Pancreas (tissue), 10 donors: ENCODE measurements around the gene MYOM1. TPM values are rescaled to one million over a fixed set of nuclear protein-coding genes. Genes with fewer than 3 reads are reported as not detected.
A peak's percentile ranks its signal among the peaks of the same experiment; 100 is the strongest.

Source experiments
- ATAC-seq, 4 donors: fragments of 200-7000 bp; cut with Tn5 transposase; one replicate each; pipeline versions ENCODE4 v1.8.0 to v1.9.1; 2020; ENCODE audit warnings: mild to moderate bottlenecking in 4 of 4, moderate library complexity in 4 of 4
- DNase-seq, 6 donors: peaks; one replicate each; pipeline ENCODE4 v3.0.0-alpha.2; 2020
- FAIRE-seq: peaks from 2 replicates; lab custom pipeline; 2012; peaks lifted over from hg19 to GRCh38; lab: Jason Lieb, UNC
- H3K27ac ChIP-seq, 4 donors: fragments of 200-600 bp; sonication (generic); 1 replicate in 3 of 4; 2 replicates in 1 of 4; pipeline versions ENCODE4 v1.5.0 to v1.8.0; 2020
- H3K27me3 ChIP-seq, 4 donors: fragments of 200-600 bp; one replicate each; pipeline ENCODE4 v1.8.0; 2021
- H3K36me3 ChIP-seq, 3 donors: fragments of 200-600 bp; sonication (generic) in 1 of 3; one replicate each; pipeline versions ENCODE4 v1.5.0 to v1.8.0; 2020 to 2021
- H3K4me1 ChIP-seq, 3 donors: fragments of 200-600 bp; one replicate each; pipeline ENCODE4 v1.8.0; 2021
- H3K4me3 ChIP-seq, 4 donors: fragments of 200-600 bp; sonication (generic) in 2 of 4; one replicate each; pipeline versions ENCODE4 v1.5.0 to v1.8.0; 2020 to 2021
- H3K9me3 ChIP-seq, 4 donors: fragments of 200-600 bp; one replicate each; pipeline ENCODE4 v1.8.0; 2021
- CTCF ChIP-seq, 4 donors: fragments of 200-600 bp; sonication (generic) in 3 of 4; IDR thresholded peaks; one replicate each; pipeline versions ENCODE4 v1.5.0 to v1.8.0; 2021; ENCODE audit warnings: antibody characterized with exemption in 4 of 4
- WGBS, 2 donors: extraction: QIAGEN DNeasy Blood & Tissue Kit; methylation state at CpG; one replicate each; pipeline ENCODE4 v1.1.7; 2013; 5-methylcytosine and 5-hydroxymethylcytosine counted together
- intact Hi-C, 3 donors: fragments of 100-400 bp; cut with DNase I; formaldehyde crosslinking; loops; one replicate each; pipeline versions ENCODE4 v1.11.1 to v1.14.2; 2022
- polyA plus RNA-seq, 2 donors: library from polyadenylated mRNA; stranded (reverse); fragments of 200-250 nt; gene quantifications; one replicate each; pipeline ENCODE4 v1.2.3, GENCODE V29; 2013
- total RNA-seq, 6 donors: library from RNA; stranded (reverse); fragmentation: NEBNext Ultra II Directional in 4 of 6; extraction: Animal tissue kit (Norgen Biotek cat#: 25700) in 4 of 6; gene quantifications; one replicate each; pipeline versions ENCODE4 v1.2.1 to v1.2.4, GENCODE V29; 2021 to 2023
- donor health status: healthy with polysubstance abuse.
- donor health status: DM: no; HTN: no; CAD: no; lungs with moderate emphysema.
- donor health status: DM: no; HTN: no; CAD: no.
- donor health status: control.
- donor health status: control.
- donor health status: Bipolar disorder and iron deficiency.
- donor health status: DM: yes; HTN: yes; CAD: no.
- donor health status: DM: no; HTN: no; CAD: no.
- donor health status: DM: no; HTN: no; CAD: no.
- donor health status: DM: yes; HTN: yes; CAD: no.

MYOM1 gene
- total and polyA plus RNA-seq, 8 donors = 4.7 to 18.2 (median 14.2) TPM

- H3K4me1 ChIP-seq = peaks cover 10 to 15% (median 13%) of the 10 kb centered on the region in 3 donors
- WGBS, 2 donors = 60 to 63% methylated on average over 2 of the region's 2 CpGs
- TF ChIP-seq CTCF (IDR thresholded peaks at IDR 0.05) = no peak
- DNase-seq (no peak), ATAC-seq (no peak), FAIRE-seq (no peak)
- intact Hi-C loops = no loop called here
- no peaks in the 10 kb centered on the region for H3K27me3 ChIP-seq
- H3K4me3 ChIP-seq = no peak overlapping the region
- no peak overlapping the region for H3K27ac ChIP-seq
- no peaks in the 10 kb centered on the region for H3K36me3 ChIP-seq
- no peaks in the 10 kb centered on the region for H3K9me3 ChIP-seq
Observed at GRCh38 chr18:3042379-3042778, 177.4 kb downstream of the MYOM1 start.

- no peaks in the 10 kb centered on the region for H3K36me3 ChIP-seq
- H3K27ac ChIP-seq = no peak overlapping the region
- no peak for TF ChIP-seq CTCF (IDR thresholded peaks at IDR 0.05)
- H3K27me3 ChIP-seq = no peaks in the 10 kb centered on the region
- no peak for FAIRE-seq
- intact Hi-C loops = no loop called here
- H3K4me3 ChIP-seq = no peak overlapping the region
- ATAC-seq = no peak
- WGBS, 2 donors = 88 to 93% methylated on average over 5 of the region's 5 CpGs
- H3K4me1 ChIP-seq = peaks cover 10 to 18% (median 13%) of the 10 kb centered on the region in 3 donors
- no peak for DNase-seq
- no peaks in the 10 kb centered on the region for H3K9me3 ChIP-seq
Observed at GRCh38 chr18:3041843-3042242, 177.9 kb downstream of the MYOM1 start.

DNA sequence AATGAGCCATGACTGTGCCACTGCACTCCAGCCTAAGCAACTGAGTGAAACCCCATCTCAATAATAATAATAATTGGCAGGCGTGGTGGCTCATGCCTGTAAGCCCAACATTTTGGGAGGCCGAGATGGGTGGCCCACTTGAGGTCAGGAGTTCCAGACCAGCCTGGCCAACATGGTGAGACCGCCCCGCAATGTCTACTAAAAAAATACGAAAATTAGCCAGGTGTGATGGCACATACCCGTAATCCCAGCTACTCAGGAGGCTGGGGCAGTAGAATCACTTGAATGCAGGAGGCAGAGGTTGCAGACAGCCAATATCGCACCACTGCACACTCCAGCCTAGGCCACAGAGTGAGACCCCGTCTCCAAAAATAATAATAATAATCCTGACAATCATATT is 178.9 kb downstream of the MYOM1 start:
- H3K27me3 ChIP-seq = no peaks in the 10 kb centered on the region
- DNase-seq = no peak
- no peak for FAIRE-seq
- no peaks in the 10 kb centered on the region for H3K36me3 ChIP-seq
- H3K9me3 ChIP-seq = no peaks in the 10 kb centered on the region
- TF ChIP-seq CTCF (IDR thresholded peaks at IDR 0.05) = no peak
- no peak overlapping the region for H3K27ac ChIP-seq
- peaks cover 10 to 18% (median 13%) of the 10 kb centered on the region in 3 donors for H3K4me1 ChIP-seq
- intact Hi-C loops = no loop called here
- no peak overlapping the region for H3K4me3 ChIP-seq
- WGBS, 2 donors = 90 to 94% methylated on average over 8 of the region's 8 CpGs
- ATAC-seq = no peak

DNA sequence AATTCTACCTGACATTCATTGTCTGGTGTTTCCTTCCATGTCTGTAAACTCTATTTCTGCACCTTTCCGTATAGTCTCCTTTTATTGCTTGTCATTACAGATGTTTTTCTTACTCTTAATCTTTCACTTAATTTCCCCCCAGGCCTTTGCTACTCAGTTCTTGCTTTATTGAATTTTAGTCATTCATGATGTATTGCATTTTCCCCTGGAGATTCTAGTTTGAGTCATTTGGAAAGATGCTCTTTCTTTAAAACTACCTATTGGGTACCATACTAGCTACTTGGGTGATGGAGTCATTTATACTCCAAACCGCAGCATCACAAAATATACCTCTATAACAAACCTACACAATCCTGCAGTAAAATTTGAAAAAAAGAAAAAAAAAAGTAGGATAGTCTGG is 179.6 kb downstream of the MYOM1 start:
- TF ChIP-seq CTCF (IDR thresholded peaks at IDR 0.05) = no peak
- FAIRE-seq = no peak
- intact Hi-C loops = no loop called here

DNA sequence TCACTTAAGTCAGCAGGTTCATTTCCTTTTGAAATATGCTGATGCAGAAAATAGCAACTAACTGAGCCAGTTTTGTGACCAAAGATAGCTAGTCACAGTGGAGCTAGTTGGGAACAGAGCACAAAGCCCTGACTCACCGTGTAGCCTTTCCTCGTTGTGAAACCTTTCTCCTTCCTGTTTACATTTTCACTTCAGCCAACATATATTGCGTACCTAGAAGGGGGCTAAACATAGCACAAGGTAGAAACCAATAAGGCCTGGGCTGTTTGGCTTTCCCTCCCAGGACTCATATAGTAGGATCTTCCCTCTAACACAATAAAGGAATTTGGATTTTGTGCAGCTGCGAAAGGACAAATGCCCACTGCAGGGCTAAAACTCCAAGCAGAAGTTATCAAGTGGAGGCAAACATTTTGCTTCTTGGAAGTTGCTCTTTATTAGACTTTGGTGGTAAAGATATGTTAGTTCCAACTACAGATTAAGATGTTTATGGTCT is 182.3 kb downstream of the MYOM1 start:
- 29% methylated on average over 4 of the region's 4 CpGs for WGBS, 2 donors
- intact Hi-C loops = no loop called here
- Histone ChIP-seq H3K27me3 (no peaks in the 10 kb centered on the region), H3K27ac (peak overlapping the region in 2 of 4 donors; percentile 35 to 68), H3K4me1 (peaks cover 0 to 3% (median 0%) of the 10 kb centered on the region in 3 donors), H3K9me3 (no peaks in the 10 kb centered on the region), H3K36me3 (no peaks in the 10 kb centered on the region), H3K4me3 (no peak overlapping the region)
- TF ChIP-seq CTCF (IDR thresholded peaks at IDR 0.05) = no peak
- FAIRE-seq (no peak), DNase-seq (peak in 3 of 6 donors; percentile 21 to 54 (median 40)), ATAC-seq (peak; percentile 94 to 98 (median 96))

More for the DNA sequence above, 179.6 kb downstream of the MYOM1 start:
- no peaks in the 10 kb centered on the region for H3K9me3 ChIP-seq
- WGBS, 2 donors = 95% methylated on average over 2 of the region's 2 CpGs
- DNase-seq (no peak), ATAC-seq (no peak)
- no peaks in the 10 kb centered on the region for H3K27me3 ChIP-seq
- H3K27ac ChIP-seq = no peak overlapping the region
- peaks cover 8 to 11% (median 8%) of the 10 kb centered on the region in 3 donors for H3K4me1 ChIP-seq
- H3K4me3 ChIP-seq = no peak overlapping the region
- no peaks in the 10 kb centered on the region for H3K36me3 ChIP-seq
